ENCODE data around the gene UGT1A3. TPM values are rescaled to one million over a fixed set of nuclear protein-coding genes. Genes with fewer than 3 reads are reported as not detected.

The UGT1A3 gene
- polyA plus RNA-seq, 1 donor (not counting 4 experiments of a cell fraction or from before 2014, with no cell fraction given) = 3.2 TPM

GRCh38 chr2:233803292-233803911, 74.6 kb downstream of the UGT1A3 start:
- dilution Hi-C loops (cut with MboI; ENCODE audit: extremely low pct_ligation_motif_present, low sequenced_read_pairs) = no loop called here
- Histone ChIP-seq H3K4me2 (ENCODE audit: control insufficient read depth, extremely low read depth, insufficient read depth, low read depth, low read length) (no peak overlapping the region), H4K20me1 (ENCODE audit: control insufficient read depth, extremely low read depth, insufficient read depth, low read length) (no peaks in the 10 kb centered on the region), H2AFZ (ENCODE audit: control insufficient read depth, low read length) (no peak overlapping the region), H3K9ac (ENCODE audit: control insufficient read depth, extremely low read depth, insufficient read depth, low read length) (no peak overlapping the region), H3K4me1 (ENCODE audit: control insufficient read depth, extremely low read depth, insufficient read depth, low read length) (peaks cover 5% of the 10 kb centered on the region), H3K9me3 (ENCODE audit: control insufficient read depth, low read depth, low read length) (no peaks in the 10 kb centered on the region), H3K27me3 (ENCODE audit: control insufficient read depth, extremely low read depth, insufficient read depth, low read length) (peaks cover 10% of the 10 kb centered on the region), H3K36me3 (ENCODE audit: control insufficient read depth in 2 of 2, extremely low read depth in 1 of 2, insufficient read depth in 2 of 2, low read length in 2 of 2) (no peaks in the 10 kb centered on the region), H3K9me1 (ENCODE audit: control insufficient read depth, extremely low read depth, insufficient read depth, low read length) (no peaks in the 10 kb centered on the region), H3K79me2 (ENCODE audit: control insufficient read depth, insufficient read depth, low read length) (no peaks in the 10 kb centered on the region), H3K27ac (ENCODE audit: control insufficient read depth, insufficient read depth, low read length) (no peak overlapping the region), H3K4me3 (ENCODE audit: control insufficient read depth in 2 of 3, extremely low read depth in 1 of 3, insufficient read depth in 2 of 3, low read depth in 1 of 3, low read length in 3 of 3) (no peak overlapping the region)
- FAIRE-seq (no peak), DNase-seq (ENCODE audit: low read depth, low spot score) (no peak)
- no peak for TF ChIP-seq EZH2 (IDR thresholded peaks at IDR 0.05; ENCODE audit: low read length)
- no peak for TF ChIP-seq CTCF (optimal IDR thresholded peaks at IDR 0.05 in 1 of 3, IDR thresholded peaks at IDR 0.05 in 1 of 3, conservative IDR thresholded peaks at IDR 0.05 in 1 of 3; ENCODE audit: extremely low read depth in 1 of 3, insufficient read depth in 2 of 3, low read length in 3 of 3)

GRCh38 chr2:233803994-233804393, 75.2 kb downstream of the UGT1A3 start:
- no peaks in the 10 kb centered on the region for H3K36me3 ChIP-seq (ENCODE audit: control insufficient read depth in 2 of 2, extremely low read depth in 1 of 2, insufficient read depth in 2 of 2, low read length in 2 of 2)
- no peaks in the 10 kb centered on the region for H3K9me3 ChIP-seq (ENCODE audit: control insufficient read depth, low read depth, low read length)
- no peak overlapping the region for H3K27ac ChIP-seq (ENCODE audit: control insufficient read depth, insufficient read depth, low read length)
- no peak overlapping the region for H2AFZ ChIP-seq (ENCODE audit: control insufficient read depth, low read length)
- FAIRE-seq (no peak), DNase-seq (ENCODE audit: low read depth, low spot score) (no peak)
- peaks cover 5% of the 10 kb centered on the region for H3K4me1 ChIP-seq (ENCODE audit: control insufficient read depth, extremely low read depth, insufficient read depth, low read length)
- H3K9ac ChIP-seq (ENCODE audit: control insufficient read depth, extremely low read depth, insufficient read depth, low read length) = no peak overlapping the region
- dilution Hi-C loops (cut with MboI; ENCODE audit: extremely low pct_ligation_motif_present, low sequenced_read_pairs) = no loop called here
- H3K79me2 ChIP-seq (ENCODE audit: control insufficient read depth, insufficient read depth, low read length) = no peaks in the 10 kb centered on the region
- H3K4me3 ChIP-seq (ENCODE audit: control insufficient read depth in 2 of 3, extremely low read depth in 1 of 3, insufficient read depth in 2 of 3, low read depth in 1 of 3, low read length in 3 of 3) = no peak overlapping the region
- TF ChIP-seq CTCF (optimal IDR thresholded peaks at IDR 0.05 in 1 of 3, IDR thresholded peaks at IDR 0.05 in 1 of 3, conservative IDR thresholded peaks at IDR 0.05 in 1 of 3; ENCODE audit: extremely low read depth in 1 of 3, insufficient read depth in 2 of 3, low read length in 3 of 3) (no peak), EZH2 (IDR thresholded peaks at IDR 0.05; ENCODE audit: low read length) (no peak)
- H3K4me2 ChIP-seq (ENCODE audit: control insufficient read depth, extremely low read depth, insufficient read depth, low read depth, low read length) = no peak overlapping the region
- no peaks in the 10 kb centered on the region for H3K9me1 ChIP-seq (ENCODE audit: control insufficient read depth, extremely low read depth, insufficient read depth, low read length)
- no peaks in the 10 kb centered on the region for H4K20me1 ChIP-seq (ENCODE audit: control insufficient read depth, extremely low read depth, insufficient read depth, low read length)
- peaks cover 10% of the 10 kb centered on the region for H3K27me3 ChIP-seq (ENCODE audit: control insufficient read depth, extremely low read depth, insufficient read depth, low read length)
